Stimulated activated CD8-positive, alpha-beta memory T cell treated with anti-CD3 and anti-CD28 coated beads, Interleukin-4, amount 100 ng/mL, for 48 hours (primary cell): Measurements from ENCODE around the gene POLR1G.
"Not testable (repeated sequence)": the region's sequence is repeated elsewhere in the genome, so short reads cannot be mapped to it uniquely, and the experiment has no call there.

Experiments used
- DNase-seq: peaks from one replicate; pipeline ENCODE4 v3.0.0-alpha.2; 2020

The POLR1G gene

GRCh38 chr19:45401815-45402214, 4.6 kb upstream of the POLR1G start:
- no peak for DNase-seq

GRCh38 chr19:45402298-45403061, 4.0 kb upstream of the POLR1G start:
- peak; percentile 58 for DNase-seq

GRCh38 chr19:45403272-45403671, 3.2 kb upstream of the POLR1G start:
- DNase-seq: no peak

GRCh38 chr19:45403781-45404556, 2.5 kb upstream of the POLR1G start:
- DNase-seq: peak; percentile 88

GRCh38 chr19:45404557-45405434, 1.6 kb upstream of the POLR1G start, which contains the start of gene PPP1R13L:
Gene PPP1R13L (minus strand): TSS chr19:45405069. CDS start chr19:45398318, 6,751 bp downstream.
- peak; percentile 77 for DNase-seq

GRCh38 chr19:45405435-45406225, 814 bp upstream of the POLR1G start:
- DNase-seq: peak; percentile 90

- DNase-seq: no peak
Observed at GRCh38 chr19:45407091-45407375, 589 bp downstream of the POLR1G start.

GRCh38 chr19:45407585-45407984, 1.1 kb downstream of the POLR1G start:
- not testable (repeated sequence) for DNase-seq

- DNase-seq: no peak
Observed at GRCh38 chr19:45408121-45408520, 1.7 kb downstream of the POLR1G start.

GRCh38 chr19:45408830-45409556, 2.5 kb downstream of the POLR1G start:
- no peak for DNase-seq

- no peak for DNase-seq
Observed at GRCh38 chr19:45409557-45409920, 3.1 kb downstream of the POLR1G start.

- not testable (repeated sequence) for DNase-seq
Observed at GRCh38 chr19:45410330-45410729, 3.9 kb downstream of the POLR1G start.

- DNase-seq: no peak
Observed at GRCh38 chr19:45413497-45413896, 7.1 kb downstream of the POLR1G start.

GRCh38 chr19:45414468-45414867, 8.0 kb downstream of the POLR1G start:
- DNase-seq: no peak

- DNase-seq: no peak
Observed at GRCh38 chr19:45417151-45417550, 10.7 kb downstream of the POLR1G start.

GRCh38 chr19:45418802-45419201, 12.4 kb downstream of the POLR1G start:
- no peak for DNase-seq

GRCh38 chr19:45419396-45419795, 13.0 kb downstream of the POLR1G start:
- no peak for DNase-seq

- no peak for DNase-seq
Observed at GRCh38 chr19:45419895-45420294, 13.5 kb downstream of the POLR1G start.

- DNase-seq: no peak
Observed at GRCh38 chr19:45420356-45420755, 13.9 kb downstream of the POLR1G start.

GRCh38 chr19:45420871-45421270, 14.4 kb downstream of the POLR1G start:
- no peak for DNase-seq

GRCh38 chr19:45421947-45422498, 15.6 kb downstream of the POLR1G start:
- no peak for DNase-seq
